SJSA1 (cell line): ENCODE measurements around the gene BCL7C. TPM values are rescaled to one million over a fixed set of nuclear protein-coding genes. Genes with fewer than 3 reads are reported as not detected.
"Not testable (repeated sequence)": the region's sequence is repeated elsewhere in the genome, so short reads cannot be mapped to it uniquely, and the experiment has no call there.

Experiments used
- DNase-seq, 2 experiments: peaks; one replicate each; pipeline ENCODE4 v3.0.0-alpha.2; 2015 to 2020; ENCODE audit warnings: low spot score in 2 of 2, low read depth in 1 of 2
- H3K27ac ChIP-seq: fragments of 250-450 bp; sonication (Bioruptor Pico); 2 replicates; pipeline ENCODE4 v1.5.1; 2020; ENCODE audit warnings: mild to moderate bottlenecking, moderate library complexity
- H3K27me3 ChIP-seq: fragments of 250-450 bp; sonication (Bioruptor Pico); replicated peaks from 2 replicates; pipeline ENCODE4 v1.5.1; 2020; ENCODE audit warnings: mild to moderate bottlenecking, moderate library complexity
- H3K36me3 ChIP-seq: fragments of 250-450 bp; sonication (Bioruptor Pico); 2 replicates; pipeline ENCODE4 v1.5.1; 2020; ENCODE audit warnings: mild to moderate bottlenecking
- H3K4me1 ChIP-seq: fragments of 250-450 bp; sonication (Bioruptor Pico); replicated peaks from 2 replicates; pipeline ENCODE4 v1.6.1; 2021; ENCODE audit warnings: mild to moderate bottlenecking
- H3K4me3 ChIP-seq: fragments of 250-450 bp; sonication (Bioruptor Pico); 2 replicates; pipeline ENCODE4 v1.5.1; 2020; ENCODE audit warnings: mild to moderate bottlenecking
- H3K9me3 ChIP-seq: fragments of 250-450 bp; sonication (Bioruptor Pico); replicated peaks from 2 replicates; pipeline ENCODE4 v1.5.1; 2020; ENCODE audit warnings: mild to moderate bottlenecking
- total RNA-seq: library from RNA; depleted of rRNA; stranded (reverse); fragments of >200 nt; shearing (Covaris generic); gene quantifications from 2 replicates; pipeline ENCODE4 v1.2.3, GENCODE V29; 2014

Gene BCL7C
- total RNA-seq, 1 experiment from 2014 or later = 52.8 TPM

DNA sequence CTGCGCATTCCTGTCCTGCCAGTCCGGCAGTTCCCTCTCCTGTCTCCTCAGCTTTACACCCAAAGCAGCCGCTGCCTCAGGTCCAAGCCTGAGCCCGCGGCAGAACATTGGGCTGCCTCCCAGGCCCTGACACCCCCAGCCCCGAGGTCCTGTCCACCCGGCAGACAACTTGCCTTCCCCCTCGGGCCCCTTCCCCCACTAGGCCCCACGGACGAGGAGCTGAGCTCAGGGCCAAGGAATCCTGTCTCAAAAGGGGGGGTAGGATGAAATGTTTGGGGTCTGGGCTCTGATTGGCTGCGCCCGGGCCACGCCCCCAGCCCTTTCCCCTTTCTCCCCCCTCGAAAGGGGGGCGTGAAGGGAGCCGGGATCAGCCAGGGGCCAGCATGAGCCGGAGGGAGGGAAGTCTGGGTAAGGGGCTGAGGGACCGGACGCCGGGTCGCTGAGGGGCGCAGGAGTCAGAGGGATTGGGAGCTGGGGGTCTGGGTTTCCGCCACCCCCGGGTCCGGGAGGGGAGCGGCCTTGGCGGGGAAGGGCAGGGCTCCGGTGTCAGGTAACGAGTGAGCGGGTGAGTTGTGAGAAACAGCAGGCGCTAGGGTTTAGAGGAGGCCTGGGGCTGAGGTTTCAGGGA lies 2.5 kb upstream of the BCL7C start, which contains the start of gene CTF1:
CTF1 (plus strand) TSS at position 354 of the 628 bp plus-strand sequence; CDS start at position 384, 30 bp downstream.
- H3K27me3 ChIP-seq = no peaks in the 10 kb centered on the region
- peak within 1 kb of the TSS; percentile 49 for H3K4me3 ChIP-seq
- H3K9me3 ChIP-seq = 0 out of 2 replicates have a peak, but pooled peaks cover under 1% of the 10 kb centered on the region
- peaks cover 16% of the 10 kb centered on the region for H3K36me3 ChIP-seq
- H3K4me1 ChIP-seq = peaks cover 44% of the 10 kb centered on the region
- peak within 1 kb of the TSS; percentile 95 for H3K27ac ChIP-seq
- DNase-seq = peak; percentile 88 to 94

DNA sequence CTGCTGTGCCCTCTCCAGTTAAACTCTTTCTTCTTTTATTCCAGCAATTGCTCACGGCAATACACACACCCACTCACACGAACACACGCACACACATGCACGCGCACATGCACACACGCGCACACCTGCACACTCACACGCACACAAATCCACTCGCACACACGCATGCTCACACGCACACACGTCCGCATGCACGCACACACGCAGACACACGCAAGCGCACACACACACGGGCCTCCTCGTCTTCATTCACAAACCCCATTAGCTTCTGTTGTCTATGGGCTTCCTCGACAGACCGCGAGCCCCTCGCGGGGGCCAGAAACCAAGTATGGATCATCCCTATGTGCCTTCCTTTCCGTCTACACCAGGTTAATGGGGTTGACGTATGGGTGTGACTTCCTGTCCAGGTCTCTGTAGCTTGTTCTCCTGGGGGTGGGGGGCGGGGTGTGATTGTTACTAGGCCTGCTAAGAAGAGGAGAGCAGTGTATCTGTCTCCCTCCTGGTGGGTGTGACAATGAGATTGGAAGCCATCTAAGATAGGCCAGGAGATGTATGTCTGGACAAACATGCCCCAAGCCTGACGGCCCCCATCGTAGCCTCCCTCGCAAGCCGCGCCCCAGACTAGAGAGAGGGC lies 1.9 kb upstream of the BCL7C start:
- Histone ChIP-seq H3K4me3 (peak overlapping the region; percentile 49), H3K27me3 (no peaks in the 10 kb centered on the region)
- DNase-seq = no peak

DNA sequence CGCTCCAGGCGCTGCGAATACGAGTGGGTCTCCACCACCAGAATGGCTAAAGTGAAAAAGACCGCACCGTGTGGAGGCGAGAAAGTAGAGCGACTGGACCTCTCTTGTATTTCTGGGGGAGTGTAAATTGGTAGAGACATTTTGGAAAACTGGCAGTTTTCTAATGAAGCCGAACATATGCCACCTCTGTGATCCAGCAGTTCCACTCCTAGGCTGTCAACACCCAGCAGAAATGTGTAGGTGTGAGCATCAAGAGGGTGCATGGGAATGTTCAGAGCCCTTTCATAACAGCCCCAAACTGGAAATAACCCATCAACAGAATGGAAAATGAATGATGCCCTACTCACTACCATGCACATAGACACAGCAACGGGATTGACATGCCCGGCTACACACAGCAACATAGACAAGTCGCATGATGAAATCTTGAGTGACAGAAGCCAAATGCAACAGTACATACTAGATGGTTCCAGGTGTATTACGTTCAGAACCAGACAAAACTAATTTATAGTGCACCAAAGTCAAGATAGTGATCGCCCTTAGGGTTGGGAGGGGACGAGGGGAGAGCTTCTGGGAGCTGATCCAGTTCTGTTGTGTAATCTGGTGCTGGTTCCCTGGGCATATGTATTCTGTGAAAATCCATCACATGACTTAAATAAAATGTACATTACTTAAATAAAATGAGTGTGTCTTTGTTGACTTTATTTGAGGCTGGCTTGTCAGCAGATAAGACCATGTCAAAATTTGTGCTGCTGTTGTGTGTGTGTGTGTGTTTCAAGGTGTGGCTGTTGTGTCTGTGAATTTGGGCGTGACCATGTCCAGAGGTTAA lies 877 bp upstream of the BCL7C start:
- H3K27ac ChIP-seq = peak overlapping the region; percentile 57
- DNase-seq = no peak
- no peaks in the 10 kb centered on the region for H3K27me3 ChIP-seq
- peak overlapping the region; percentile 85 for H3K4me3 ChIP-seq
- no peaks in the 10 kb centered on the region for H3K9me3 ChIP-seq
- H3K36me3 ChIP-seq = peaks cover 24% of the 10 kb centered on the region
- H3K4me1 ChIP-seq = peaks cover 44% of the 10 kb centered on the region

More for the DNA sequence above, 1.9 kb upstream of the BCL7C start:
- peaks cover 19% of the 10 kb centered on the region for H3K36me3 ChIP-seq
- peaks cover 44% of the 10 kb centered on the region for H3K4me1 ChIP-seq
- no peaks in the 10 kb centered on the region for H3K9me3 ChIP-seq
- peak overlapping the region; percentile 95 for H3K27ac ChIP-seq

DNA sequence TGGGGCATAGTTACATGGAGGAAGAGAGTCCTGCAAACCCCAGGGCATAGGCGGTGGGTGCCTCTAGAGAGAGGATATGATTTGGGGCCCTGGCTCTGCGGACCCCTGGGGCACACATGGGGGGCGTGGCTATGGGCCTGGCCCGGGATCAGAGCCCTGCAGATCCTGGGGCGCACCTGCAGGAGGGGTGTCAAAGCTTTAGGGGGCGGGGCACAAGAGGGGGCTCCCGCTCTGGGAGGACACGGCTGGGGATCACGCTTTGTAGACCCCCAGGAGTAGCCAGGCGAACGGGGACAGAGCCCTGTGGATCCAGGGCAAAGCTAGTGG lies 497 bp downstream of the BCL7C start:
- Histone ChIP-seq H3K9me3 (no peaks in the 10 kb centered on the region), H3K27ac (peak overlapping the region; percentile 54), H3K27me3 (no peaks in the 10 kb centered on the region), H3K4me1 (peaks cover 44% of the 10 kb centered on the region), H3K36me3 (peaks cover 36% of the 10 kb centered on the region), H3K4me3 (peak overlapping the region; percentile 85)
- DNase-seq = no peak

DNA sequence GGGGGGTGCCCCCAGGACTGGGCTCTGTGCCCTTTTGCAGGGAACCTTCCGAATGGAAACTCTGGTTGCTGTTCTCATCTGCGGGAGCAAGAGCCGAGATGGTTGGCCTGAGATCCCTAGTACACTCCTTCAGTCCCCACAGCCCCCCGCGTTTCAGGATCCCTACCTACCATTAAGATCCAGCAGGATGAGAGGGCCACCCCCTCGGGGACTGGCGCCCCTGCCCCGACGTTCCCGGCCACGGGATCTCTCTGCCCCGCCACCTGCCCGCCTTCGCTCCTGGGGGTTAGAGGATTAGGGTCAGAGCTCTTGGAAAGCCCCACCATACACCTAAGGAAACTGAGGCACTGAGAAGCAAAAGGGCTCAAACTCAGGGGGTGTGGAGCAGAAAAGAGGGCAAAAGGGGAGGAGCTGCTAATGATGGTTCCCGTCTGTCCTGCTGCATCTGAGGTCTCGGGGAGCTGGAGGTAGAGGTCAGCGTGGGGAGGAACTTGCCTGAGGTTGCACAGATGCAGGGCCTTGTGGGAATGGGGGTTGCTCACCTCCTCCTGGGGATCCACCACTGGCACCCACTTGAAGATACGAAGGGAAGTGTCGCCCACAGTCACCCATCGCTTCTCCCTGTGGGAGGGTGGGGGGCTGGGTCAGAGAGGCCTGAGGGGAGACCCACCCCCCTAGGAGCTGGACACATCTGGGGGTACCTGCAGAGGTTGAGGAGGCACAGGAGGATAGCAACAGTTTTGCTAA lies 1.0 kb downstream of the BCL7C start:
- peaks cover 44% of the 10 kb centered on the region for H3K4me1 ChIP-seq
- H3K36me3 ChIP-seq = peaks cover 40% of the 10 kb centered on the region
- no peak for DNase-seq
- H3K27ac ChIP-seq = no peak overlapping the region
- peak overlapping the region; percentile 85 for H3K4me3 ChIP-seq
- H3K9me3 ChIP-seq = no peaks in the 10 kb centered on the region
- no peaks in the 10 kb centered on the region for H3K27me3 ChIP-seq

DNA sequence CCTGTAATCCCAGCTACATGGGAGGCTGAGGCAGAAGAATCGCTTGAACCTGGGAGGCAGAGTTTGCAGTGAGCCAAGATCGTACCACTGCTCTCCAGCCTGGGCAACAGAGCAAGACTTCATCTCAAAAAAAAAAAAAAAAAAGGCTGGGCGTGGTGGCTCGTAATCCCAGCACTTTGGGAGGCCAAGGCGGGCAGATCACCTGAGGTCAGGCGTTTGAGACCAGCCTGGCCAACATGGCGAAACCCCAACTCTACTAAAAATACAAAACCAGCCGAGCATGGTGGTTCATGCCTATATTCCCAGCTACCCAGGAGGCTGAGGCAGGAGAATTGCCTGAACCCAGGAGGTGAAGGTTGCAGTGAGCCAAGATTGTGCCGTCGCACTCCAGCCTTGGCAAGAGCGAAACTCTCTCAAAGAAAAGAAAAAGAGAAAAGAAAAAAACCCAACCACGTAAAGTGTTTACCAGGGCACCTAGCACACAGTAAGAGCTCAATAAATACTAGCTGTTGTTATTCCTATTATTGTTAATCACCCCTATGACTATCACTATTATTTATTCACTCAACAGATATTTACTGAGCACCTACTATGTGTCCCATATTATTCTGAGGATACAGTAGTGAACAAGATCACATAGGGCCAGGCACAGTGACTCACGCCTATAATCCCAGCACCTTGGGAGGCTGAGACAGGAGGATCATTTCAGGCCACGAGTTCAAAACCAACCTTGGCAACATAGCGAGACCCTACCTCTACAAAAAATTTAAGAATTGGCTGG lies 2.6 kb downstream of the BCL7C start:
- not testable (repeated sequence) for H3K27me3 ChIP-seq, H3K9me3 ChIP-seq, H3K27ac ChIP-seq, DNase-seq, H3K4me3 ChIP-seq
- Histone ChIP-seq H3K4me1 (peaks cover 33% of the 10 kb centered on the region), H3K36me3 (peaks cover 55% of the 10 kb centered on the region)

DNA sequence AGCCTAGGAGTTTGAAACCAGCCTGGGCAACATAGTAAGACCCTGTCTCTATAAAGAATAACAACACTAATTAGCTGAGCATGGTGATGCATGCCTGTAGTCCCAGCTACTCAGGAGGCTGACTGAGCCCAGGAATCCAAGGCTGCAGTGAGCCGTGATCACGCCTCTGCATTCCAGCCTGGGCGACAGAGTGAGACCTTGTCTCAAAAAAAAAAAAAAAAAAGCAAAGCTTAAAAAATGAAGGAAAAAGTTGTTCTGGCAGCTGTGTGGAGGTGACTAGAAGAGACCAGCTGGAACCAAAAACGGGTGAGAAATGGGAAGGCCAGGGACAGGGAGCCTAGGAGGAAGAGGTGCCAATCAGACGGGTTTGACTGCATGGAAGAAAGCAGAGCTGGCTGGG lies 4.2 kb downstream of the BCL7C start:
- Histone ChIP-seq H3K27me3 (no peaks in the 10 kb centered on the region), H3K4me1 (peaks cover 19% of the 10 kb centered on the region), H3K36me3 (peaks cover 70% of the 10 kb centered on the region), H3K27ac (no peak overlapping the region), H3K9me3 (no peaks in the 10 kb centered on the region), H3K4me3 (no peak overlapping the region)
- no peak for DNase-seq

DNA sequence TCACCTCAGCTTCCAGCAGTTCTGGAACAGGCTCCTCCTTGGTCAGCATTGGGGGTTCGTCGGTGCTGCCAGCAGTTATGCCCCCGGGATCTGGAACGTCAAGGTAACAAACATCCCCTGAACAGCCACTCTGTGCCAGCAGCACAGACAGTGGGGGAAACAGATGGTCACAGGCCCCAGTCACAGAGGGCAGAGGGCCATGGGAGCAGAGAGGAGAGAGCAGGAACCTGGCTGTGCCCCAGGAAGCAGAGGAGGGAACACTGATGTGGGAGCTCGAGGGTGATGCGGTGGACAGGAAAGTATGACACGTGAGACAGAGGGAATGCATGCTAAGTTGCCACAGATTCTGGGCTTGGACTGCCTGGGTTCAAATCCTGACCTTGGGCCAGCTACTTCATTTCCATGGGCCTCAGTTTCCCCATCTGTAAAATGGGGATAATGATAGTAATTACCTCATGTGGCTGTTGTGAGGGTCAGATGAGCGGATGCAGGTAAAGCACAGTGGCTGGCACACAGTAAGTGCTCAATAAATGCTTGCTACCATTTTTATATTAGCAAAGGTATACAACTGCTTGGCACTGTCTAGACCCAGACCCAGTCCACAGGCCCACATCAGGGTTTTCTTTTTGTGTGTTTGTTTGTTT lies 4.9 kb downstream of the BCL7C start:
- H3K36me3 ChIP-seq = peaks cover 72% of the 10 kb centered on the region

DNA sequence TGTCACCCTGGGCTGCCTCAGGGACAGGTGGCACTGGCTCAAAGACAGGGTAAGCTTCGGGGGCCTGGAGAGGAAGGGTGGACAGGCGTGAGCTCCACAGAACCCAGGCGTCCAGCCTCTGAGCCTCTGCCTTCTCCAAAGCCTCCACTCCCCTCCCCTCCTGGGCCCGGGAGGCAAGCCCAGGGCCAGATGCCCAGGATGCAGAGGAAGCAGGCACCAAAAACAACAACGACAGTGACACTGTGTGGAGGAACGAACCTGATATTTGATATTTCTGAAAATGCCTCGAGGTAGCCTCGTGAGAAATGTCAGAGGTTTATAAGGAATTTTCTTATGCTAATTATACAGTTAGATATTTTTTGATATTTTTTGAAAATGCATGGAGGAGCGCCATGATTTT lies 6.0 kb downstream of the BCL7C start:
- H3K4me3 ChIP-seq = no peak overlapping the region
- no peak for DNase-seq
- no peaks in the 10 kb centered on the region for H3K27me3 ChIP-seq
- peaks cover 68% of the 10 kb centered on the region for H3K36me3 ChIP-seq
- H3K9me3 ChIP-seq = no peaks in the 10 kb centered on the region
- no peak overlapping the region for H3K27ac ChIP-seq
- peaks cover 4% of the 10 kb centered on the region for H3K4me1 ChIP-seq

More for the DNA sequence above, 4.9 kb downstream of the BCL7C start:
- no peaks in the 10 kb centered on the region for H3K9me3 ChIP-seq
- H3K27ac ChIP-seq = no peak overlapping the region
- peaks cover 12% of the 10 kb centered on the region for H3K4me1 ChIP-seq
- no peak overlapping the region for H3K4me3 ChIP-seq
- H3K27me3 ChIP-seq = no peaks in the 10 kb centered on the region
- no peak for DNase-seq

DNA sequence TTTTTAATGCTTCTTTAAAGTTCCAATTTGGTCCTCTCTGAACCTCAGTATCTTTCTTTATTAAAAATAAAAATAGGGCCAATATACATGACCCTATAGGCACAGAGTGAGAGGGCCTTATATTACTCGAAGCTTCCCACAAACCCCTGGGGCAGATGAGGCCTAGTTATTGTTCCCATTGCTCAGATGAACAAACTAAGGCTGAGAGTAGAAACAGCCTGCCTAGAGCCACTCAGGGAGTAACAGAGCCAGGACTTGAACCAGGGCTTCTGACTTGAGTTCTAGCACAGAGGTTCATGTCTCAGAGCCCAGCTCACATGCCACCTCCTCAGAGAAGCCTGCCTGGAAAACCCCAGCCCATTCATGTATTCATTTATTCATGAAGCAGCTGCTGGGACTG lies 7.7 kb downstream of the BCL7C start:
- no peak overlapping the region for H3K4me3 ChIP-seq
- DNase-seq = no peak
- H3K27me3 ChIP-seq = no peaks in the 10 kb centered on the region
- H3K9me3 ChIP-seq = no peaks in the 10 kb centered on the region
- peaks cover 58% of the 10 kb centered on the region for H3K36me3 ChIP-seq
- no peaks in the 10 kb centered on the region for H3K4me1 ChIP-seq
- H3K27ac ChIP-seq = no peak overlapping the region

DNA sequence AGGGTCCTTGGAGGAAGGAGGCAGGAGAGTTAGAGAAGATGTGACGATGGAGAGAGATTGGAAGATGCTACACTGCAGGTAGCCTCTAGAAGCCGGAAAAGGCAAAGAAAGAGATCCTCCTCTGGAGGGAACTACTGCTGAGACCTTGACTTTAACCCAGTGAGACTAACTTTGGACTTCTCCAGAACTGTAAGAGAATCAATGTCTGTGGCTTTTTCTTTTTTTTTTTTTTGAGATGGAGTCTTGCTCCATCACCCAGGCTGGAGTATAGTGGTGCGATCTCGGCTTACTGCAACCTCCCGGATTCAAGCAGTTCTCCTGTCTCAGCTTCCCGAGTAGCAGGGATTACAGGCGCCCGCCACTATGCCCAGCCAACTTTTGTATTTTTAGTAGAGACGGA lies 8.7 kb downstream of the BCL7C start:
- Histone ChIP-seq H3K27ac (no peak overlapping the region), H3K4me3 (no peak overlapping the region), H3K27me3 (no peaks in the 10 kb centered on the region), H3K9me3 (no peaks in the 10 kb centered on the region), H3K36me3 (peaks cover 56% of the 10 kb centered on the region), H3K4me1 (no peaks in the 10 kb centered on the region)
- no peak for DNase-seq

DNA sequence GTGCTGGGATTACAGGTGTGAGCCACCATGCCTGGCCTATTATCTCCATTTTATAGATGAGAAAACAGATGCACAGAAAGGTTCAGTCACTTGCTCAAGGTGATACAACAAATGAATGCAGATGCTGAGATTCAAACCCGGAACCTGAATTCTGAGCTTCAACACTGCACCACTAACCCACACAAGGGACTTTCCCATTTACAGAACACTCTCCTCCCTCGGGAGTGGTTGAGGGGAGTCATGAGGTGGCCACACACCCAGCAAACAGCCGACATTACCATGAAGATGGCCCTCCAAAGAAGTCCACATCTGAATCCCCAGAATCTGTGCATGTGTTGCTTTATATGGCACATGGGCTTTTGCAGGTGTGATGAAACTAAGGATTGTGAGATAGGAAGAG lies 9.1 kb downstream of the BCL7C start:
- peaks cover 53% of the 10 kb centered on the region for H3K36me3 ChIP-seq
- H3K27me3 ChIP-seq = no peaks in the 10 kb centered on the region
- H3K27ac ChIP-seq = no peak overlapping the region
- no peaks in the 10 kb centered on the region for H3K4me1 ChIP-seq
- H3K4me3 ChIP-seq = no peak overlapping the region
- DNase-seq = no peak
- H3K9me3 ChIP-seq = no peaks in the 10 kb centered on the region
